Tongue (tissue), 2 donors: Measurements from ENCODE around the gene TRABD2A. TPM values are rescaled to one million over a fixed set of nuclear protein-coding genes. Genes with fewer than 3 reads are reported as not detected.

Experiments used
- DNase-seq: peaks from one replicate; pipeline ENCODE4 v3.0.0-alpha.2; 2015
- total RNA-seq: library from RNA; depleted of rRNA; stranded (reverse); fragments of >200 nt; gene quantifications from one replicate; pipeline ENCODE4 v1.2.3, GENCODE V29; 2014

The TRABD2A gene
- total RNA-seq, 1 donor from 2014 or later, result not detected

- no peak for DNase-seq
These were observed 23.3 kb upstream of the TRABD2A start for GRCh38 chr2:84904151-84904550.

GRCh38 chr2:84902526-84902925 is 21.6 kb upstream of the TRABD2A start:
- no peak for DNase-seq

- no peak for DNase-seq
These were observed 20.8 kb upstream of the TRABD2A start for GRCh38 chr2:84901593-84902120.

GRCh38 chr2:84900971-84901370 is 20.1 kb upstream of the TRABD2A start:
- DNase-seq, result no peak

GRCh38 chr2:84899304-84900204 is 18.7 kb upstream of the TRABD2A start:
- peak; percentile 94 for DNase-seq

GRCh38 chr2:84897773-84898172 is 16.9 kb upstream of the TRABD2A start:
- no peak for DNase-seq

- DNase-seq, result no peak
These were observed 15.7 kb upstream of the TRABD2A start for GRCh38 chr2:84896567-84896966.

- DNase-seq, result no peak
These were observed 14.1 kb upstream of the TRABD2A start for GRCh38 chr2:84894758-84895520.

GRCh38 chr2:84894131-84894586 is 13.3 kb upstream of the TRABD2A start:
- DNase-seq, result no peak

- no peak for DNase-seq
These were observed 10.6 kb upstream of the TRABD2A start for GRCh38 chr2:84891355-84892010.

GRCh38 chr2:84889332-84889731 is 8.4 kb upstream of the TRABD2A start:
- no peak for DNase-seq

GRCh38 chr2:84888401-84889276 is 7.8 kb upstream of the TRABD2A start:
- no peak for DNase-seq

GRCh38 chr2:84886791-84887190 is 5.9 kb upstream of the TRABD2A start:
- no peak for DNase-seq

- no peak for DNase-seq
These were observed 4.2 kb upstream of the TRABD2A start for GRCh38 chr2:84885111-84885510.

- DNase-seq, result no peak
These were observed 3.6 kb upstream of the TRABD2A start for GRCh38 chr2:84884449-84884848.

GRCh38 chr2:84882775-84883550 is 2.1 kb upstream of the TRABD2A start:
- DNase-seq, result no peak

- DNase-seq, result no peak
These were observed 1.5 kb upstream of the TRABD2A start for GRCh38 chr2:84882414-84882738.

- peak; percentile 90 for DNase-seq
These were observed 913 bp upstream of the TRABD2A start for GRCh38 chr2:84881581-84882413.

- no peak for DNase-seq
These were observed 564 bp downstream of the TRABD2A start for GRCh38 chr2:84880395-84880644.
